ENCODE measurements around the gene CEP85.
A peak's percentile ranks its signal among the peaks of the same experiment; 100 is the strongest.

The CEP85 gene

GRCh38 chr1:26315874-26316850, 82.2 kb downstream of the CEP85 start:
- no peak for DNase-seq (ENCODE audit: low read depth)

GRCh38 chr1:26317146-26317545, 83.1 kb downstream of the CEP85 start:
- DNase-seq (ENCODE audit: low read depth) = no peak

- no peak for DNase-seq (ENCODE audit: low read depth)
These were observed 83.8 kb downstream of the CEP85 start, which contains the start of gene CD52 for GRCh38 chr1:26317612-26318337. Gene CD52, plus strand, starts transcription at chr1:26317958. Its CDS starts 60 bp downstream, at chr1:26318018.

- DNase-seq (ENCODE audit: low read depth) = no peak
These were observed 84.5 kb downstream of the CEP85 start for GRCh38 chr1:26318338-26319064.

- no peak for DNase-seq (ENCODE audit: low read depth)
These were observed 86.9 kb downstream of the CEP85 start for GRCh38 chr1:26320896-26321295.

GRCh38 chr1:26321315-26322041, 87.5 kb downstream of the CEP85 start:
- peak; percentile 85 for DNase-seq (ENCODE audit: low read depth)

- no peak for DNase-seq (ENCODE audit: low read depth)
These were observed 88.0 kb downstream of the CEP85 start for GRCh38 chr1:26322042-26322331.

- no peak for DNase-seq (ENCODE audit: low read depth)
These were observed 89.4 kb downstream of the CEP85 start for GRCh38 chr1:26323382-26323781.

- DNase-seq (ENCODE audit: low read depth) = no peak
These were observed 90.5 kb downstream of the CEP85 start for GRCh38 chr1:26324550-26324949.

- DNase-seq (ENCODE audit: low read depth) = no peak
These were observed 94.0 kb downstream of the CEP85 start for GRCh38 chr1:26327956-26328362.

Data from EH (cell line).